GM19455 (cell line): ENCODE measurements around the gene CD7.

Source experiments
- ATAC-seq: cut with Tn5 transposase; IDR thresholded peaks from one replicate; pipeline ENCODE4 v1.9.1; 2021; ENCODE audit not compliant: unreplicated experiment

CD7 gene

GRCh38 chr17:82298538-82299421 is 18.6 kb downstream of the CD7 start:
- no peak for ATAC-seq

- ATAC-seq = no peak
These were observed 19.5 kb downstream of the CD7 start for GRCh38 chr17:82297714-82298537.

DNA sequence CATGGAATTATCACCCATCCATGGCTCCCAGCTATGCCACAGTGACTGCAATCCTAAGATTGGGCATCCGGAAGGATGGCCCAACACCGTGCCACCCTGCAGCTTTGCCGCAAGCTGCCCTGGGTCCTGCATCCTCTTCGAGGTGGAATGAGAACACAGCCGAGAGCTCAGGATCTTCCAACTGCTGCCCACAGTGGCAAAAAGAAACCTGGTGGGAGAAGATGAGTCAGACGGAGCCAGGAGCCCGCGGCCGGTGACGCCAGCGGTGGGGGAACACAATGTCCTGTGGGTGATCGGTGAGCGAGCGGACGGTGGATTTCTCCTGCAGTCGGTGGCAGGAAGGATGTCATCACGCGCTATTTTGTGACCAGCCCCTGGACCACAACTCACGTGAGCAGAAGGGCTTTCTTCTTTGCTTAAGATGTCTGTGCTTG is 20.1 kb downstream of the CD7 start:
- no peak for ATAC-seq

DNA sequence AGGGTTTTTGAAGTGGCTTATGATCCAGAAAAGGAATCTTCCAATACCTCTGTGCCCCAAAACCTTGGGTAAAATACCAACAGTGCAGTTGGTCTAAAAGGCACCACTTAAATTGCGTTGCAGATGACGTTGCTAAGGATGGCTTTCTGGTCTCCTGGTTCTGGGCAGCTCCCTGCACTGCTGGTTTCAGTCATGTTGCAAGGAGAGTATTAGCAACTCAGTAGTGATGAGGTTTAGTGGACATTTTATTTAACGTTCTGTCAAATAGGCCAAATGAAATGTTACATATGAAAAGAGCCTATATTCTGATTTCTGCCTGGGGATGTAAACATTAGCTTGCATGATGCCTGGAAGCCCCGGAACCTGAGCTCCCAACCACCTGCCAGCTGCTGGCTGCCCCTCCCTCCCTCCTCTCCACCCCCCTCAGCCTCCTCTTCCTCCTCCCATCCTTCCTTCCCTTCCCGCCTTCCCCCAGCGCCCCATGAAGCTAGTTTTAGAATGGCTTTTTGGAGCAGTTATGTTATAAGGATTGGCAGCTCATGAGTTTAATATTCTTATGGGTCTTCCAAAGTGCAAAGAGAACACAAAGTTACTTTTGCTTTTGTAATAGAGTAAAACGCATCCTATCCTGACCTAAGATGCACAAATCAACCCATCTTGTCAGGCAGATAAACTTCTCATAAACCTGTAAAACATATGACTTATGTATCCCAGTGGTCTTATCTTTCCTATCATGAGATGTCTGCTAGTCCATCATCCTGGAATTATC is 20.7 kb downstream of the CD7 start:
- no peak for ATAC-seq

DNA sequence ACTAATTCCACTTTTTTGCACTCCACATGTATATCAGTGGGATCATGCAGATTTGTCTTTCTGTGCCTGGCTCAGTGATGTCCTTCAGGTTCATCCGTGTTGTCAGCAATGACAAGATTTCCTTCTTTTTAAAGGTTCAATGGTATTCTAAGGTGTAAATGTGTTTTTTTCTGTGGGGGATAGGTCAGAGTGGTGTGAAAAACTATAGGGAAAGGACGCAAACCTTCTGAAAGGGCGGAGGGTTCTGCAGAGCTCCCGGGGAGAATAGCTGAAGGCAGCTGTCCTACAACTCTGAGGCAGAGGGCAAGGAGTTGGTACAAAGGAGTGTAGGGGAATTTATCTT is 22.0 kb downstream of the CD7 start:
- no peak for ATAC-seq

DNA sequence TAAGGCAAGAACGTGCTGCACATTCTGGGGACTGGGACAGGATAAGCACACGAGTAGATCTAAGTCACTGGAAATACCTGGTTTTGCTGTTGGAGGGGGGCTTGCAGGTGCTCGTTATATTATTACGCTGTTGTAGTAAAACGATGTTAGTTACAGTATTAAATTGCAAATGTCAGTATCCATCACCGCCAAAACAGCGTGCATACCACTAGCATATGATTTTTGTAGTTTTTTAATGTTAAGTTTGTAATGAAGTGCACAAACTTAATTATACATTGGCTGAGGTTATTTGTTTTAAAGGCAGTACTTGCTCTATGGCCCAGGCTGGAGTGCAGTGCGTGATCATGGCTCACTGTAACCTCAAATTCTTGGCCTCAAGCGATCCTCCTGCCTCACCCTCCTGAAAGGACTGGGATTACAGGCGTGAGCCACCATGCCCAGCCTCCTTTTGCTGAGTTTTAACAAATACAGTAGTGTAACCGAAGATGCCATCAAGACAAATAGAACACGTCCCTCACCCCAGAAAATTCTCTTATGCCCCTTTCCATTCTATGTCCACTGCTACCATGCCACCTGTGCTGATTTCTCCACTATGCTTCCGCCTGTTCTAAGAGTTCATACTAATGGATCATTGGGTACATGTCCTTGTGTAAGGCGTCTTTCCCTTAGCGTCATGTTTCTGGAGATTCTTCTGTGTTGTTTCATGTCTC is 23.2 kb downstream of the CD7 start:
- ATAC-seq = no peak

DNA sequence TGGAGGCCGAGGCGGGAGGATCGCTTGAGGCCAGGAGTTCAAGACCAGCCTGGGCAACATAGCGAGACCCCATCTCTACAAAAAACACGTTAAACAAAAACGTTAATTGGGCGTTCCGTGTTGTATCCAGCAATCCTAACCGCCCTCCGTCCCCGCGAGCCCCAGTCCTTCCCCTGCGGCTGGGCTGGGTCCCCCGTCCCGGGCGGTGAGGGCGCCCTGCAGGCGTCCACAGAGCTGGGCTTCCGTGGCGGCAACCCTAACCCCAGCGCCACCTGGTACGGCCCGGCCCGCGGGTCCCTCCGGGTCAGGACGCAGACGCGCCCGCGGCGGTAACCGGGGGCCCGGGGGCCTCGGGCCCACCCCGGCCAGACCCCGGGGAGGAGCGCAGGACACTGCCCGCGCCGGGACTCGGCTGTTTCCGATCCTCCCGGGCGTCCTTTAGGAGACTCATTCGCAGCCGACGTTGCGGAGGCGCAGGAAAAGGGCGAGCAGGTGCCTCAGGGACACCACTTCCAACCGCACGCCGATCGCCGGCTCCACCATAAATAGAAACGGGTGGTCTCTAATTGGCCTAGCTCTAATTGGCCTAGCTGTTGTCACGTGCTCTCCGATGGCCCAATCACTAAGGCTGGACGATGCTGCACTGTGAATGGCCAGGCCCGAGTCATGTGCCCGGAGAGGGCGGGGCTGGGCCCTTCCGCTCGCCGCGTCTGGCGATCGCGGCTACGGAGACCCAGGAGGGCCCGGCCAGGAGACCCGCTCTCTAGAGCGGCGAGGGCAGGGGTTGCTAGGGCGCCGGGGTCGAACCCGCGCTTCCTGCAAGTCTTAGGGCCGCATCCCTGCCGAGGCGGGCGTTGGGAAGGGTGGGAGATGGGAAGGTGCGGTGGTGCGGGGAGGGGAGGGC is 24.9 kb downstream of the CD7 start:
- peak; percentile 99 for ATAC-seq

- no peak for ATAC-seq
These were observed 25.7 kb downstream of the CD7 start for GRCh38 chr17:82291582-82292250.

GRCh38 chr17:82287868-82288801 is 29.3 kb downstream of the CD7 start:
- no peak for ATAC-seq

GRCh38 chr17:82287013-82287867 is 30.2 kb downstream of the CD7 start:
- no peak for ATAC-seq

GRCh38 chr17:82285141-82285540 is 32.3 kb downstream of the CD7 start:
- no peak for ATAC-seq

DNA sequence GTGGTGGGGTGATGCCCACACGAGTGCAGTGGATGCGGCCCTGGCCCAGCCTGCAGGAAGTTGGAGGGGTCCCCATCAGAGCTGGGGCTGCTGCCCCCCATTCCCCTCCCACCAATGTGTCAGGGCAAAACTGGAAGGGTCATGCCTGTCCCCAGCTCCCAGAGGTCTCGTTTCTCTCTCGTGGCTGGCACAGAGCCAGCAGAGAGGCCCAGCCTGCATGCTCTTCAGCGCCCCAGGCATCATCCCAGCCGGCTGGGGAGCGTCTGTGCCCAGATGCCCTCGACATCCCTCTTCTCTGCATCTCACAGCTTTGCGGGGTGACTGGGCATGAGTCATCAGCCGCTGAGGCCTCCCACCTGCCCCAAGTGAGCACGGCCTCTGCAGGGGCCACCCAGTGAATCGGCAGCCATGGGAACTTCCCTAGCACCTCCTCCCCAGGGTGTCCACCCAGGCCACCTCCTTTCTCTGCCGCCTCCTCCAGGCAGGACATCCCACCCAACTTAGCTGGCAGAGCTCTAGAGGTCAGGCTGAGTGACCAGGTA is 34.1 kb downstream of the CD7 start:
- no peak for ATAC-seq

DNA sequence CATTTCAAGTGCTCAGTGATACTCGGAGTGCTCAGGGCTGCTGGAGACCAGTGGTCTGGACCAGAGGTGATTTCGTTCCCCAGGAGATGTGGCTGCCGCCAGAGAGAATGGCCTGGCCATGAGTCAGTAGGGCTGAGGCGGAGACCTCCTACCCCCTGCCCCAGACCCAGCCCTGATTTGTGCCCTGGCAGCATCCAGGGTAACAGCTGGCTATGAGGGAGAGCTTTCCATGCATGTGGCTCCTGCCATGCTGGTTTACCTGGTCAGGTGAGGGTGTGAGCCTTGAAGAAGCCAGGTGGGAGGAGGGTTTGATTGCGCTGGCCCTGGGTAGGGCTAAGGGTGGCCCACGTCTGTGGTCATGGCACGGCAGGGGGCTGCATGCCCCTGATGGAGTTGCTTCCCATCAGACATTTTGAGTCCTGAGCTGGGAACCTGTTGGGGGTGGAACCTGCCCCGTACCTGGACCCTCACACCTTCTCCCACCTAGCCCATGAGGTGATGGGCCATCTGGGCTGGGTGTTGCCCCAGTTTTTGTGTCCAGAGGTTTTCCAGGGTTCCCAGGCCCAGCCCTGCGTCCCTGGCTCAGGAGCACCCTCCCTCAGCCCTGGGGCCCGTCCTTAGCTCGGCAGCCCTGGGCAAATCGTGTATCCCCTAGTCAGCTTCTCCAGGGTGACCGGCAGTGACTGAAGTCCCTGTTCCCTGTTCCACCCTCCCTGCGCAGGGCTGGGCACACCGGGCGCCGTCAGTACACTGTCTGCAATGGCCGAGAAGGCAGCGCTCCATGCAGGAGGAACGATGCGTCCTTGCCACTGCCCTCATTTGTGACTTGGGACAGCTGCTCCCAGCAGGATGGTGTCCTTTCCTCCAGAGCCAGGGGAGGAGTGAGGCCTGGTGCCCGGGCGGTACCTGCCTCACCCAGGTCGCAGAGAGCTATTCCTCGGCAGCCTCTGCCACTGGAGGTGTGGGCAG is 34.9 kb downstream of the CD7 start:
- ATAC-seq = no peak

DNA sequence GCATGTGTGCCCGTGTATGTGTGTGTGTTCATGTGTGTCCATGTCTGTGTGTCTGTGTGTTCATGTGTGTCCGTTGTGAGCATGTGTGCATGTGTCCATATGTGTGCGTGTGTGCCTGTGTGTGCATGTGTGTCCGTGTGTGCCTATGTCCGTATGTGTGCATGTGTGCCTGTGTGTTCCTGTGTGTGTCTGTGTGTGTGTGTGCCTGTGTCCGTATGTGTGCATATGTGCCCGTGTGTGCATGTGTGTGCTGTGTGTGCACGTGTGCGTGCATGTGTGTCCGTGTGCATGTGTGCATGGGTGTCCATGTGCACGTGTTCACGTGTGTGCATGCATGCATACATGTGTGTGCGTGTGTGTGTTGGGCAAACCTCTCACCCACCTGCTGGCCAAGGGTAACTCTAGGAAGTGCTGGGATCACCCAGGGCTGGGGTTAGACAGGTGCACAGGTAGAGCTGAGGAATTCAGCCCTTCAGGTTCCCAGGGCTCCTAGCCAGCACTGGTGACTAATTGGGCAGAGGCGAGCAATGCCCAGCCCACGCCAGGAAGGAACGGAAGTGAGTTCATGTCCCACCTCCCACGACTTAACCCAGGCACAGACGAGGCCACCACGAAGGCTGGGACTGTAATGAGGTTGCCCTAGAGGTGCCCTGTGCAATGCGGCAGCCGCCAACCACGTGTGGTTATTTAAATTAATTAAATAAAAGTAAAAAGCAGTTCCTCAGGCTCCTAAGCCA is 35.7 kb downstream of the CD7 start:
- ATAC-seq = no peak

- ATAC-seq = no peak
These were observed 36.3 kb downstream of the CD7 start for GRCh38 chr17:82281076-82281475.
